ENCODE measurements around the gene HELZ. TPM values are rescaled to one million over a fixed set of nuclear protein-coding genes. Genes with fewer than 3 reads are reported as not detected.

Gene HELZ
- total and polyA plus RNA-seq, 2 experiments from 2014 or later: 32.7 to 77.2 TPM

DNA sequence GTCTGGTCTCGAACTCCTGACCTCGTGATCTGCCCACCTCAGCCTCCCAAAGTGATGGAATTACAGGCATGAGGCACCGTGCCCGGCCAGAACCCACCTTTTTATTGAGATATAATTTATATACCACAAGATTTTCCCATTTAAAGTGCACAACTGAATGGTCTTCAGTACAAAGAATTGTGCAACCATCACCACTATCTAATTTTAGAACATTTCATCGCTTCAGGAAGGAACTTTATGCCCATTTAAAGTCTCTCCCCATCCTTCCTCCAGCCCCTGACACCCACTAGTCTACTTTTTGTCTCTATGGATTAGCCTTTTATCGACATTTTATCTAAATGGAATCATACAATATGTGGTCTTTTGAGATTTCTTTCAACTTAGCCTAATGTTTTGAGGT, 25.4 kb upstream of the HELZ start:
- Histone ChIP-seq H3K4me1 (ENCODE audit: insufficient read depth) (no peaks in the 10 kb centered on the region), H2AFZ (no peak overlapping the region), H3K4me2 (no peak overlapping the region), H4K20me1 (ENCODE audit: insufficient read depth, poor library complexity, severe bottlenecking) (no peaks in the 10 kb centered on the region), H3K4me3 (no peak overlapping the region), H3K9me2 (replicated peaks; ENCODE audit: insufficient read depth) (no peaks in the 10 kb centered on the region), H3K36me3 (replicated peaks; ENCODE audit: insufficient read depth, low read depth) (no peaks in the 10 kb centered on the region), H3K79me2 (no peaks in the 10 kb centered on the region), H3K27ac (no peak overlapping the region), H3K27me3 (no peaks in the 10 kb centered on the region), H3K9me3 (ENCODE audit: low read depth) (no peaks in the 10 kb centered on the region)
- DNase-seq (ENCODE audit: low spot score): no peak
- 91% methylated on average over 6 of the region's 6 CpGs for WGBS (ENCODE audit: low lambda C conversion rate, missing lambda C conversion rate)
- TF ChIP-seq CTCF (IDR thresholded peaks at IDR 0.05; ENCODE audit: poor library complexity): no peak
- TF ChIP-seq EZH2phosphoT487 (IDR thresholded peaks at IDR 0.05; ENCODE audit: low read depth, severe bottlenecking, unreplicated experiment): no peak
- TF ChIP-seq EZH2 (IDR thresholded peaks at IDR 0.05; ENCODE audit: borderline replicate concordance): no peak

GRCh38 chr17:67266496-67266895, 21.5 kb upstream of the HELZ start:
- H3K4me2 ChIP-seq: no peak overlapping the region
- H3K27ac ChIP-seq: no peak overlapping the region
- no peak overlapping the region for H3K4me3 ChIP-seq
- no peaks in the 10 kb centered on the region for H3K4me1 ChIP-seq (ENCODE audit: insufficient read depth)
- no peak overlapping the region for H2AFZ ChIP-seq
- H3K27me3 ChIP-seq: no peaks in the 10 kb centered on the region
- no peaks in the 10 kb centered on the region for H4K20me1 ChIP-seq (ENCODE audit: insufficient read depth, poor library complexity, severe bottlenecking)
- no peaks in the 10 kb centered on the region for H3K9me3 ChIP-seq (ENCODE audit: low read depth)
- H3K9me2 ChIP-seq (replicated peaks; ENCODE audit: insufficient read depth): no peaks in the 10 kb centered on the region
- no peaks in the 10 kb centered on the region for H3K36me3 ChIP-seq (replicated peaks; ENCODE audit: insufficient read depth, low read depth)
- no peak for TF ChIP-seq CTCF (IDR thresholded peaks at IDR 0.05; ENCODE audit: poor library complexity)
- no peak for TF ChIP-seq EZH2 (IDR thresholded peaks at IDR 0.05; ENCODE audit: borderline replicate concordance)
- TF ChIP-seq EZH2phosphoT487 (IDR thresholded peaks at IDR 0.05; ENCODE audit: low read depth, severe bottlenecking, unreplicated experiment): no peak
- WGBS (ENCODE audit: low lambda C conversion rate, missing lambda C conversion rate): 94% methylated on average over 7 of the region's 7 CpGs
- no peaks in the 10 kb centered on the region for H3K79me2 ChIP-seq
- DNase-seq (ENCODE audit: low spot score): no peak

GRCh38 chr17:67265436-67266019, 20.5 kb upstream of the HELZ start:
- no peak for DNase-seq (ENCODE audit: low spot score)
- no peak overlapping the region for H2AFZ ChIP-seq
- no peaks in the 10 kb centered on the region for H3K36me3 ChIP-seq (replicated peaks; ENCODE audit: insufficient read depth, low read depth)
- H3K9me2 ChIP-seq (replicated peaks; ENCODE audit: insufficient read depth): no peaks in the 10 kb centered on the region
- no peaks in the 10 kb centered on the region for H4K20me1 ChIP-seq (ENCODE audit: insufficient read depth, poor library complexity, severe bottlenecking)
- no peak overlapping the region for H3K27ac ChIP-seq
- TF ChIP-seq EZH2phosphoT487 (IDR thresholded peaks at IDR 0.05; ENCODE audit: low read depth, severe bottlenecking, unreplicated experiment) (no peak), CTCF (IDR thresholded peaks at IDR 0.05; ENCODE audit: poor library complexity) (no peak), EZH2 (IDR thresholded peaks at IDR 0.05; ENCODE audit: borderline replicate concordance) (no peak)
- H3K79me2 ChIP-seq: no peaks in the 10 kb centered on the region
- H3K9me3 ChIP-seq (ENCODE audit: low read depth): no peaks in the 10 kb centered on the region
- 88% methylated on average over 4 of the region's 4 CpGs for WGBS (ENCODE audit: low lambda C conversion rate, missing lambda C conversion rate)
- H3K4me3 ChIP-seq: no peak overlapping the region
- H3K27me3 ChIP-seq: no peaks in the 10 kb centered on the region
- H3K4me2 ChIP-seq: no peak overlapping the region
- H3K4me1 ChIP-seq (ENCODE audit: insufficient read depth): peaks cover 5% of the 10 kb centered on the region
